Frontal cortex (tissue), 4 donors: Measurements from ENCODE around the gene PPP1R9A. TPM values are rescaled to one million over a fixed set of nuclear protein-coding genes. Genes with fewer than 3 reads are reported as not detected.
A peak's percentile ranks its signal among the peaks of the same experiment; 100 is the strongest.

Experiments used
- DNase-seq, 2 donors: peaks; one replicate each; pipeline ENCODE4 v3.0.0; 2012; ENCODE audit warnings: low spot score in 2 of 2
- FAIRE-seq: peaks from 2 replicates; lab custom pipeline; 2012; peaks lifted over from hg19 to GRCh38; lab: Jason Lieb, UNC
- total RNA-seq: library from RNA; depleted of rRNA; stranded (reverse); fragments of >200 nt; gene quantifications from one replicate; pipeline ENCODE4 v1.2.3, GENCODE V29; 2014
- donor health status: control.
- donor health status: control.
- donor health status: control.

Gene PPP1R9A
- total RNA-seq, 1 donor from 2014 or later: 93.3 TPM

DNA sequence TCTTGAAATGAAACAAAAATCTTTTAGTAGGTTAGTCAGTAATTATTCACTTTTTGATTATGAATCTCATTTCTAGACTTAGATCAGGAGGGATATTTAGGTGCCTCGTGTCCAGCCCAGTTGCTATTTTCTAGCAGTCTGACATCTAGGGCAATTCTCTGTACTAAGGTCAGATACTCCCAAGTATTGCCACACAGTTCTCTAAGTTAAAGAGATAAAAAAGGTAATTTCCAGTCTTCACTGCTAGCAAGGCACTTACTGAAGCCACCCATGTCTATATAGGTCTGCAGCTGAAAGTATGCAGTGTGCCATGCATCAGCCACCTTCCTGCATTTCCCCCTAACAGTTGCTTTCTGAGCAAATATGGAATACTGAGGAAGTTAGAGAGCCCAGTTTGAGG is 333.5 kb downstream of the PPP1R9A start:
- DNase-seq (no peak), FAIRE-seq (no peak)

DNA sequence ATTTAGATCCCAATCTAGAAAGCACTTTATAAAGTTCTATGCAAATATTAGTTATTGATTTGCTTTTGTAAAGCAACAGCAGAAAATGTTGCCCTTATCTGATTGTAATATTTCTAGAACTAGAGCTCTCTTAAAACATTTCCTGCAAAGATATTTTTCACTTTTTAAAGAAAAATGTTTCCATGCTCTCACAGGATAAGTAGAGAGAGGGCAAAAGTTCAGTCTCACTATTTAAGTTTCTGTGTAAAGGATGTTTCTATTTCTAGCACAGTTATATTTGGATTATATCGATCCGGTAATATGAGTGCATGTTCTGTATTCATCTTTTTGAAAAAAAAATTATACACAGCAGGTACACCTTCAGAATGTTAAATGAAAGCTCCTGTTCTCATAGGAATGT is 334.9 kb downstream of the PPP1R9A start:
- DNase-seq (no peak), FAIRE-seq (no peak)

DNA sequence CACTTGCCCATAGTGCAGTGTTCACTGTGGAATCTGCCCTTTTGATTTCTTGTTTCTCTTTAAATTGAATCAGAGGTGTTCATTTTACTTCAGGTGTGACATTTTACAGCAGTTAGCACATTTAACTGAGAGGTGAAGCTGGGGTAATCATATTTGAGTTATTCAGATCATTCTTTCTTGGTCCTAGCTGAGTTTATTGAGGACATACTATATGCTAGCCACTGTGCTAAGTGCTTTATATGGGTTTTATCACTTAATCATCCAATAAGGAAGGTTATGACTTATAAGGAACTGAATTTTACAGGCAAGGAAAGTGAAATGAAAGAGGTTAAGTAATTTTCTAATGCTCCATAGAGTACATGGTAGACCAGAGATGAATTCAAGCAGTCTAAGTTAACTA is 337.2 kb downstream of the PPP1R9A start:
- FAIRE-seq (no peak), DNase-seq (no peak)

DNA sequence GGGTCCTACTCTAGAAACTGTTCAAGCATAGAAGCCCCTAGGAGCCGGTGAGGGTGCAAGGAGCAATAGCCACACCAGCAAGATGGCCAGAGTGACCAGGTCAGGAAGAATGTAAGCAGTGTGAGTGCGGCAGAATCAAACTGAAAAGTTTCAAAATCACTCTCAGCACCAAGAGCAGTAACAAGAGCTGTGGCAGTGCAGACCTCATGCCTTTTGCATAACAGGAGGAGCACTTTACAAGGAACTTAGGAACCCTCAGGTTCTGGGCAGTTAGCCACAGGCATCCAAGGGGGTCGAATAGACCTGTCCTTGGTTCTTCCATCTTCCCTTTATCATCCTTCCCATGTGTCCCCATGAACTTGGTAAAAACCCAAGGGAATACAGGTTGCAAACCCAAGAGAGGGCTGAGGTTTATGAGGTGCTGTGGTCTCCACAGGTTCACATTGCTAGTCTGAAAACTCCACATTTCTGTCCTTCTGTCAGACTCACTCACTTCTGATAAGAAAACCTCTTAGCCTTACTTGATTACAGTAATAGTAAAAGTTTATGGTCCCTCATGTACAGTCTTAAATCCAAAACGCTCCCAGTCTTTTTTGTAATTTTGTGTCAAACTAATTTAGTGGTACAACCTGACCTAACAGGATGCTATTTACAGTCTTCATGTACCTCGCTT is 338.6 kb downstream of the PPP1R9A start:
- FAIRE-seq (no peak), DNase-seq (no peak)

DNA sequence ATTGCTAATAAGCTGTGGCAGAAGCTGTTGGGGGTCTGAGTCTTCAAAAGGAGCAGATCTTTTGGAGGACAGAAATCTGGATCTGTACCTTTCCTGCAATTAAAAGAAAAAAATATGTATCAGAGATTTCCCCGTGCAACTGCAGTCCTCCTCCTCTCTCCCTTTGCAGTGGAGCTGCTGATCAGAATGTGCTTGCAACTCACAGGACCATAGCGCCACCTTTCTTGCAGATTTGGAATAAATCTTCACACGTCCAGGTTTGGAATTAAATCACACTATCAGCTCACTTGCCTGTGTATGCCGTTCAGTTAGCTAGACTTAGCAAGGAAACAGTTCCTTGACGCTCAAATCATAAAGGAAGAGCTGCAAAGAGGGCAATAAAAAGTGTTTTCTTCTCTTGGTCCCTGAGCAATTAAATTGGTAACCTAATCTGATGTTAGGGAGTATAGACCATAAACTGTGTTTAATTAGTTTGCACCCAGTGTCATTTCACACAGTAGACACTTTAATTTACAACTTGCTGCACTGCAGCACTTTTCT is 339.5 kb downstream of the PPP1R9A start:
- FAIRE-seq (no peak), DNase-seq (peak; percentile 29 to 49)

DNA sequence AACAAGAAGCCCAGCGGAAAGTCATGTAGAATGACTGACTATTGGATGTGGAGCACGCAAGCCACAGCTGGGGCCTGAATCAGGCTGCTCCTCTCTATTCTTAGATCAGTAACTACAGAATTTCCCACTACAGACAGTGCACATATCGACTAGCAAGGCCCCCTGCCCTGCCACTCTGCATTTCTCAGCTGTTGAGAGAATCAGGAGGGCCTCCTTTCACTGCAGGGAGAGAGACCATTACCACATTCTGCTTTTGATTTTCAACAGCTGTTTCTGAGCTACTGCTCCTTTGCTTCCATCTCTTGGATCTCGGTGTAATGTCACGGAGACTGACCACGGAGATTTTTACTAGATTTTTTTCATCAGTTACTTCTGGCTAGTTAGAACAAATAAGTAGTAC is 343.2 kb downstream of the PPP1R9A start:
- DNase-seq: no peak
- FAIRE-seq: no peak

DNA sequence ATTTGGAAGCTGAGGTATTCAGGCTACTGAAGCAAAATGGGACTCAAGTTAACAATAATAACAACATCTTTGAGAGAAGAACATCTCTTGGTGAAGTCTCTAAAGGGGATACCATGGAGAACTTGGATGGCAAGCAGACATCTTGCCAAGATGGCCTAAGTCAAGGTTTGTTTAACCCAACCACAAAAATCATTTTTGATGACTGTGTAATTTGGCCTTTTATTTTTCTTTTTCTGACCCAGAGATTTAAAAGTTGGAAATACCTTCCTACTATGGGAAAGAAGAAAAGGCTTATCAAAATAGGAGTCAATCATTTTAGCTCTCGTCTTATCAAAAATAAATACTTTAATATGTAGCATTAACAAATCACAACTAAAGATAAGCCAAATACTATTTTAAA is 344.6 kb downstream of the PPP1R9A start:
- no peak for DNase-seq
- no peak for FAIRE-seq

DNA sequence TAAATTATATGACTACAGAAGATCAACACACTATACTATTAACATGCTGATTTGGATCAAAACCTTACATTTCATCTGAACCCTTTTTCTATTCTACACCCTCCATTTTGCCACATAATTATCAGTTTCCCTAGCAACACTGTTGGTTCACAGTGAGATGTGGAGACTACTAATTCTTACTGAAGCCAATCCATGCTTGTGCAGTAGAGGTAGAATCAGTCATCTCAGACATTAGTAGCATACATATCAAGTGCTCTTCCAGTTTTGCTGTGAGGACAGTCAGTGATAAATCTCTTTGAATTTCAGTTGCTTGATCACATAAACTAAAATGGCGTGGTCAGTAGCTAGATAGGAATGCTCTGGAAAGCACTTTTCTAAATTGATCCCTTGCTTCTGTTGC is 346.6 kb downstream of the PPP1R9A start:
- no peak for DNase-seq
- FAIRE-seq: no peak

DNA sequence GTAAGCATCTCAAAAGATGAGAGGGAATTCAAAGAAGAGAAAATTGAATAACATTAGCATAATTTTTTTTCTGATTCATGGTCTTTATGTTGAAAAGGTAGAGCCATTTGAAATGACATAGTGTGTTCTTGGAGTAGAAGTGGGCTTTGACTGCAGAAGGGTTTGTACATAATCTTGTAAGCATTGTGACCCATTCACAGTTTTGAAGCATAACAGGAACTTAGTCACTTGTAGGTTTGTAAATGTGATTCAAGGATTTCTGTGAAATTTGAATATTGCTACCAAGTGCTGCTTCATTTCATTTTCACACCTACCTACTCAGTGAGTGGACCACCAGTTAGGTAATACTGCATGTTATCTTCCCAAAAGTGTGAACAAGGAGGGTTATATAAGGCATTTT is 348.3 kb downstream of the PPP1R9A start:
- FAIRE-seq (no peak), DNase-seq (no peak)

DNA sequence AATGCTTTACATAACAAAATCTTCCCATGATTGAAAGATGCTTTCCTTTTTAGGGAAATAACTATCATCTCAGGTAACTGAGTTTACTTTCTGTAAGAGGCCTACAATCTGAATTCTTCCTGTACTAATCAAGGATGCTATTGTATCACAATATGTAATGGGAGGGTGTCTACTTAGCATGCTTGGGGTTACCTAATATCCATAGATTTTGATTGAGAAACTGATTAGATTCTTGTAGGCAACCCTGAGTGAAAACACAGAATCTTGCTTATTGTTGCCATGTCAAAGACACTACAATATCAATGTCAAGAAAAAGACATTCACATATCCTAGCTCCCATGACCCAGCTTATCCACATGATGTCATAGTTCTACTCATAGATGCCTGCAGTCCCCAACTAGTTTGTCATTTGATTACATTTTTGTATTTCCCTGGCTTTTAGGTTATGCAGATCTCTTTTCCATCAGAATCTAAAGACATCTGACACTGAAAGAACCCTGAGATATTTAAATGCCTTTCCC is 354.6 kb downstream of the PPP1R9A start:
- no peak for FAIRE-seq

DNA sequence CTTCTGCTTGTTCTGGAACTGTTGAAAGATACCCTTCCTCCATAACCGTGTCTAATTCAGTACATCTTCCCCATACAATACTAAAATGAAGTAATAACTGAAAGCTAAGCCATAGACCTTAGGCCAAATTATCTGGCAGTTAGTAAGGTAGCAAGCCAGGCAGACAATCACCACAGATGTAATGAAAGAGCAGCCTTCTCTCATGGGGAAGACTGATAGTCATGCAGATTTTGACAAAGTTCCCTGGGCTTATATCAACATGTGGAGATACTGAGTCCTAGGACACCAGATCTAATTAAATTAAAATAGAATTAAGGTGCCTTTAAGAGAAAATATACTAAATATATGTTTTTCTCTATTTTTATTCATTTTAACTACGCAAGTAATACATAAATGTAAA is 355.5 kb downstream of the PPP1R9A start:
- DNase-seq (no peak), FAIRE-seq (no peak)

More for the DNA sequence above, 354.6 kb downstream of the PPP1R9A start:
- no peak for DNase-seq

DNA sequence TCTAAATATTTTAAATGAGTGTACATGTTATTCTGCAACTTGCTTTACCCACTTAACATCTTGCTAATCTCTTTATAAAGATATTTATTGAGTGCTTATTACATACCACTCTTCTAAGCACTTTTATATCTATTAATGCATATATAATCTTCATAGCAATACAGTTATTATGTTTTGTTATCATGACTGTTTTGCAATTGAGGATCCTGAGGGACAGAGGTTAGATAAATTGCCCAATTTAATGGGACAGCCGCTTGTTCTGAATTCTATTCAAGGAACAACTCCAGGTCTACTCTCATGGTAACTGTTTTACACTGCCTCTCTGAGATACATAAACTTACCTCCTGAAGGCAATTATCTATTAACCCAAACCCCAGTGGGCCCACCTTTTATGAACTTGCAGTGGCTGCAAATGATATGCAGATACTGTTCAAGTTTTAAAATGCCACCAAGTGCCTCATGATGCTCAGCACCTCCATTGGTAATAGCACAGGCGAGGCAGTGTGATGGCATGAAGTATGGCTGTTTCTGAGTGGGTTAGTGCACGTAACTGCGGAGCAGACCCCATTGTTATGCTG is 356.5 kb downstream of the PPP1R9A start:
- no peak for FAIRE-seq
- no peak for DNase-seq

DNA sequence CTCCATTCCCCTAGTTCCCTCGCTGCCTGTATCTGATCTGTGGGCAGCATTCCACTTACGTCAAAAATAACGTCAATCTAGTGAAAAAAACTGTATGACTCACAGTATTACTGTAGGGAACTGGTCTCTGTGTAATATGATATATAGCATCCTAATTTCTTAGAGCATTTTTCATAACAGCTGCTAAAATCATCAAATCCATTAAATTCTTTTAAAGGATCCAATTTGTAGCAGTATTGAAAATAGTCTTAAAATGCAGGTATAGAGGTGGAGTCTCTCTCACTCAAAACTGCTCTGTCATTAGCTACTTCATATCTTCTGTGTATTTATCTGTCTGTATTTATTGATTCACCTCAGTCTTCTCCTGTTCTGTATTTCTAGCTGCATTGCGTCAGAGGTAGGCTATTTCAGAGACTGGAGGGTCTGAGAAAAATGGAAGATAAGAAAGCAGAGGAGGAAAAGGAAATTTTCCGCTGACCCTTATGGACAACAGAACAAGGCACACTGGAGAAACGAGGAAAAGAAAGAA is 357.0 kb downstream of the PPP1R9A start:
- no peak for FAIRE-seq
- no peak for DNase-seq

DNA sequence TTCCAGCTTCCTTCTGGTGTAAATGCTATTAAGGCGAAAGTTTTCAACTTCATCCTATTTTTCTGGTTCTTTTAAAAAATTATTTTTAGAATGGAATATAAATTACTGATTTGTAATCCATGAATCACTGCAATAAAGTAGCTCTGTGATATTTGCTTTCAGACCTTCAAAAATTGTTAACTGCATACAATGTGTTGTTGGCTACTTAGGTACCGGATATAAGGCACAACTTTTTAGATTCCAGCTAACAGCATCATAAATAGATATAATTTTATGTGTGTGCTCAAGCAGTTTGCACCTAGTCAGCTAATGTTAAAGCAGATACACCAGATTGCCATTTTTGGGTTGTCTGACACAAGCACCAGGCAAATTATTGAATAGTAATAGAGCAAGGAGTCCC is 358.2 kb downstream of the PPP1R9A start:
- DNase-seq: no peak

DNA sequence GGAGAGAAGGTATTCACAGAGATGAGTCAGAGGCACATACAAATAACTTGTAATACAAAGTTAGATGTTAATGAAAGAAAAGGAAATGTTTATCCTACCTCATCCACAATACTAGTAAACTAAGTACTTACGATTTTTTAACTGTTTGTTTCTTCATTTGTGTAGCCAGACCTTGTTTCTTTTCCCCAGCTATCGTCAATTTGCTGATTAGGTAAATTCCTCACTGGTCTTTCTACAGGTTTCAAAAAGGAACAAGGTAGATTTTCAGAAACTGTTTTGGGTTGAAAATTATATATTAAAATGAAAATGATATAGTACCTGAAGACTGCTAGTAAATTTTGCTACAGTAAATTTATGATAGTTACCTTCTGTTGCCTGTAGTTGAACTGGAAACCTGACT is 360.4 kb downstream of the PPP1R9A start:
- DNase-seq: no peak
- FAIRE-seq: no peak

More for the DNA sequence above, 358.2 kb downstream of the PPP1R9A start:
- FAIRE-seq: no peak

DNA sequence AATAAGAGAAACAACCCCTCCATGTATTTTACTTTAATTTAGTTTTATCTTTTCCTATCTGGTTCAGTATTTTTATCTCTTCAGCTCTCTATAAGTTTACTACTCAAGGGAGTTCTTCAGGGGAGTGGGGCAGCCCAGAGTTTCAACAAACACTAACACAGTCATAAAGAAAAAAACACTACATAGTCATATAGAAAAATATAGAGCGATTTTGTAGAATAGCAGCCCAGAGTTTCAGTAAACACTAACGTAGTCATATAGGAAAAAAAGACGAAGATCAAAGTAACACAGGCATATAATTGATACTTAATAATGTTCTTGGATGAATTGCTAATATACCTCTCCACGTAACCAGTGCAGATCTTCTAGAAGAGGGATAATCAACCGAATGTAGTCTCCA is 362.2 kb downstream of the PPP1R9A start:
- FAIRE-seq (no peak), DNase-seq (no peak)

DNA sequence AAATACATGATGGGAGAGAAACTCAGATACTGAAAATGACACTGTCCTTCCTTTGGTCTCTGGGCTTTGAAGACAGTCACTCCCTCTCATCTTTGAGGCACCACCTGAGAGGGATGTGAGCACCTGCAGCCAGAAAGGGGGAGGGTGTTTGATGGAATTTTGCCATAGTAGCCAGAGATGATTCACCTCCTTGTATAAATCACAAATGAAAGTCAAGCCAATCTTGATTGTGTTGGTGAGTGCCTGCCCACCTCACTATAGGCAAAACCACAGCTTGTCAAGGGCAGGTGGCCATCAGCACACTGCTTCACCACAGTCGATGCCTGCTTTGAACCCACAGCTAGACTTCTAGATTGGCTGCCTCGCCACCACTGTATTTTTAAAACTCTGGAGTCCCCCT is 368.7 kb downstream of the PPP1R9A start:
- DNase-seq: no peak
- FAIRE-seq: no peak

DNA sequence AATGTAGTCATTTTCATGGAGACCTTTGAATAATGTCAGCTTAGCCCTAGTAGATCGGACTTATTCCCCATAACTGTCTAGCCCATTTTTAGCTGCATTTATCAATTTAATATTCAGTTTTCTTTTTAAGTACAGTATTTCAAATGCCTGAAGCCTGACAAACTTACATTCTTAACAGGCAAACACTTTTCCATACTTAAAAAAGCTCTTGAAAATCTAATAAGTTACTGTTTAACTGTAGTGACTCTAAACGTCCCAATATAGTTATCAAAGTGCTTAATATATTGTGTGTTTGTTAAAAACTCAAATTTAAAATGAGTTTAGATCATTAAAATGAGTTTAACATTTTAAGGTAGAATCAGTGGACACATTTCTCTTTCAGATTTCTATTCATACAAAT is 372.0 kb downstream of the PPP1R9A start:
- no peak for DNase-seq
- FAIRE-seq: no peak

DNA sequence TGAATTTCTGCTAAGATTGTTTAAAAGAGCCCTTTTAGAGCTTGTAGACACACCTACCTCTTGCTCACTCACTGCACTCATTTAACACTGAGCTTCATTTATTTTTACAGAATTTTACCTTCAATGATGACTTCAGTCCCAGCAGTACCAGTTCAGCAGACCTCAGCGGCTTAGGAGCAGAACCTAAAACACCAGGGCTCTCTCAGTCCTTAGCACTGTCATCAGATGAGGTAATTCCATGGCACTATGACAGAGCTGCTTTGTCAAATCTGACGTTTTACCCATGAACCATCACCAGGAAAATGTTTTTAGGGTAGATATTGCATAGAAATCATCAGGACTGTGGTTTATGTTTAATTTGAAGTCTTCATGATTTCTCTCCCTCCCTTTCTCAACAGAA is 378.7 kb downstream of the PPP1R9A start:
- DNase-seq (no peak), FAIRE-seq (no peak)

DNA sequence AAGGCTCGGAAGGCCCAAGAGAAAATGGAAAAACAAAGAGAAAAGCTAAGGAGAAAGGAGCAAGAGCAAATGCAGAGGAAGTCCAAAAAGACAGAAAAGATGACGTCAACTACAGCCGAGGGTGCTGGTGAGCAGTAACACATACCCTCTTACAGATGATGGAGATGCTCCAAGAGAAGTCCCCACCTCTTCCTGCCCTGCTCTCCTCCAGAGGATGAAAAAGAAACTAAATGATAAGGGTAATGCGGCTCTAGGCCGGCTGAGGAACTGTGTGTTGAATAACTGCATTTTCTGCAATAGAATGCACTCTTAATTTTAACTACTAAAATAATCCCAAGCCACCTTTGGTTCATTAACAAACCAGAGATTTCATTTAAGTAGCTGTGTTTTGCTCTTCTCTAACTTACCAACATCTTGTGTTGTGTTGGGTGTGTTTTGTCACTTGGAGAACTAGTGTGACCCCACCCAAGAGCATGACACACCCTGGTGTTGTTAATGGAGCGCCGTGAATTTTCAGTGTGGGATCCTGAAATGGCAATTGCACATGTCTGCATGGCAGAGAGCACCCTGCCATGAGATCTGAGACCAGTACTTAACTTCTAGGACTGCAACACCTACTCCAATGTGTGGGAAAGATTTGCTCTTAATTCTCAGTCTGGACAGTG is 382.9 kb downstream of the PPP1R9A start:
- FAIRE-seq (no peak), DNase-seq (no peak)

DNA sequence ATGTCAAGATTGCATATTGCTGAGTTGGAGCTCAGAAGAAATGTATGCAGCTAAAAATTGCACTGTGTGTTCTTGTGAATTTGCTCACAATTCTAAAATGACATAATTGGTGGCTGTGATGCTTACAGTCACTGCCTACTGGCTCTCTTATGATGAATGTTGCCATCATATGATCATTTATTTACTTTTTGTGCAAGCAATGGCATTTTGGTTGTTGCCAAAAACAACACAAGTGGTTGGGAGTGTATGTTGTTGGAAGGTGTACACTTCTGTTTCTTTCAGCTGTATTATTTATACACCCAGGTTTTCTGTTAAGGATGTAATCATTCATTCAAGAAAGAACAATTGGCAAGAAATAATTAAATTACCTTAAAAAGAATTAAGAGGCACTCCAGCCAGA is 388.0 kb downstream of the PPP1R9A start:
- FAIRE-seq: no peak

More for the DNA sequence above, 388.0 kb downstream of the PPP1R9A start:
- no peak for DNase-seq
